Measurements from ENCODE around the gene THEM4. TPM values are rescaled to one million over a fixed set of nuclear protein-coding genes. Genes with fewer than 3 reads are reported as not detected.
"Not testable (repeated sequence)": the region's sequence is repeated elsewhere in the genome, so short reads cannot be mapped to it uniquely, and the experiment has no call there.

The THEM4 gene
- total and polyA plus RNA-seq, 7 donors: 10.1 to 20.4 (median 13.8) TPM

GRCh38 chr1:151887028-151887427 lies 22.3 kb downstream of the THEM4 start:
- no peak for DNase-seq
- peak in 3 of 4 donors; percentile 21 to 54 (median 30) for ATAC-seq
- WGBS, 3 donors: 36 to 59% (median 50%) methylated on average over 1 of the region's 1 CpG
- TF ChIP-seq CTCF (IDR thresholded peaks at IDR 0.05): no peak
- Histone ChIP-seq H3K4me3 (no peak overlapping the region), H3K36me3 (ENCODE audit: insufficient read depth in 1 of 2, low read depth in 1 of 2) (peaks cover 3 to 68% of the 10 kb centered on the region in 2 donors), H3K27me3 (ENCODE audit: insufficient read depth in 3 of 3, low read length in 2 of 3) (no peaks in the 10 kb centered on the region), H3K4me1 (no peaks in the 10 kb centered on the region), H3K9me3 (peaks cover 3% of the 10 kb centered on the region), H3K27ac (no peak overlapping the region)
- intact Hi-C loops (cut with DNase I): no loop called here

- no peak for DNase-seq
- no peaks in the 10 kb centered on the region for H3K27me3 ChIP-seq (ENCODE audit: insufficient read depth in 3 of 3, low read length in 2 of 3)
- intact Hi-C loops (cut with DNase I): no loop called here
- peaks cover 3 to 53% of the 10 kb centered on the region in 2 donors for H3K36me3 ChIP-seq (ENCODE audit: insufficient read depth in 1 of 2, low read depth in 1 of 2)
- ATAC-seq: no peak
- no peaks in the 10 kb centered on the region for H3K4me1 ChIP-seq
- no peak overlapping the region for H3K27ac ChIP-seq
- 81 to 86% (median 83%) methylated on average over 1 of the region's 1 CpG for WGBS, 3 donors
- H3K9me3 ChIP-seq: peaks cover 3% of the 10 kb centered on the region
- no peak for TF ChIP-seq CTCF (IDR thresholded peaks at IDR 0.05)
- H3K4me3 ChIP-seq: no peak overlapping the region
Measured at GRCh38 chr1:151885479-151885878, 23.8 kb downstream of the THEM4 start.

- H3K4me3 ChIP-seq; ATAC-seq; H3K4me1 ChIP-seq; DNase-seq; H3K9me3 ChIP-seq; H3K27ac ChIP-seq; intact Hi-C loops (cut with DNase I); H3K27me3 ChIP-seq (ENCODE audit: insufficient read depth in 3 of 3, low read length in 2 of 3): not testable (repeated sequence)
- WGBS, 3 donors: 98 to 100% (median 99%) methylated on average over 5 of the region's 5 CpGs
- H3K36me3 ChIP-seq (ENCODE audit: insufficient read depth in 1 of 2, low read depth in 1 of 2): peaks cover 3 to 48% of the 10 kb centered on the region in 2 donors
Measured at GRCh38 chr1:151884879-151885278, 24.4 kb downstream of the THEM4 start.

- intact Hi-C loops (cut with DNase I); ATAC-seq; H3K4me1 ChIP-seq; H3K27ac ChIP-seq; H3K9me3 ChIP-seq; H3K4me3 ChIP-seq; DNase-seq; H3K27me3 ChIP-seq (ENCODE audit: insufficient read depth in 3 of 3, low read length in 2 of 3): not testable (repeated sequence)
- peaks cover under 1 to 44% of the 10 kb centered on the region in 2 donors for H3K36me3 ChIP-seq (ENCODE audit: insufficient read depth in 1 of 2, low read depth in 1 of 2)
- WGBS, 3 donors: 98 to 100% (median 100%) methylated on average over 3 of the region's 3 CpGs
Measured at GRCh38 chr1:151884445-151884844, 24.9 kb downstream of the THEM4 start.

DNA sequence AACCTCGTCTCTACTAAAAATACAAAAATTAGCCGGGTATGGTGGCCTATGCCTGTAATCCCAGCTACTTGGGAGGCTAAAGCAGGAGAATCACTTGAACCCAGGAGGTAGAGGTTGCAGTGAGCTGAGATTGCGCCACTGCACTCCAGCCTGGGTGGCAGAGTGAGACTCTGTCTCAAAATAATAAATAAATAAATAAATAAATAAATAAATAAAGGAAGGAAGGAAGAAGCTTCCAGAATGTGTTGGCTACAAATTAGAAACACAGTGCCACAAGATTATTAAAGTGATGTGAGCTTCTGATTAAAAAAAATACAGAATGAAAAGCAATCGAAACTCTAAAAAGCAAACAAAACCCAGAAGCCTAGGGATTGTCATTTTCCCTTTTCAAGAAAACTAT lies 25.4 kb downstream of the THEM4 start:
- H3K4me3 ChIP-seq; H3K27me3 ChIP-seq (ENCODE audit: insufficient read depth in 3 of 3, low read length in 2 of 3); H3K9me3 ChIP-seq; H3K27ac ChIP-seq; ATAC-seq; DNase-seq; H3K4me1 ChIP-seq; intact Hi-C loops (cut with DNase I): not testable (repeated sequence)
- 90 to 99% (median 96%) methylated on average over 4 of the region's 4 CpGs for WGBS, 3 donors
- peaks cover 0 to 38% of the 10 kb centered on the region in 2 donors for H3K36me3 ChIP-seq (ENCODE audit: insufficient read depth in 1 of 2, low read depth in 1 of 2)

DNA sequence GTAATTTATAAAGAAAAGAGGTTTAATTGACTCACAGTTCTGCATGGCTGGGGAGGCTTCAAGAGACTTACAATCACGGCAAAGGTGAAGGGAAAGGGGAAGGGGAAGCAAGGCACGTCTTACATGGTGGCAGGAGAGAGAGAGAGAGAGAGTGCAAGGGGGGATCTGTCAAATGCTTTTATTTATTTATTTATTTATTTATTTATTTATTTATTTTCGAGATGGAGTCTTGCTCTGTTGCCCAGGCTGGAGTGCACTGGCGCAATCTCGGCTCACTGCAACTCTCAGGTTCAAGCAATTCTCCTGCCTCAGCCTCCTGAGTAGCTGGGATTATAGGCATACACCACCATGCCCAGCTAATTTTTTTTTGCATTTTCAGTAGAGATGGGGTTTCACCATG lies 26.4 kb downstream of the THEM4 start:
- H3K4me1 ChIP-seq; ATAC-seq; H3K27ac ChIP-seq; H3K9me3 ChIP-seq; DNase-seq; intact Hi-C loops (cut with DNase I); H3K27me3 ChIP-seq (ENCODE audit: insufficient read depth in 3 of 3, low read length in 2 of 3); H3K4me3 ChIP-seq: not testable (repeated sequence)
- 96 to 98% (median 97%) methylated on average over 5 of the region's 5 CpGs for WGBS, 3 donors
- H3K36me3 ChIP-seq (ENCODE audit: insufficient read depth in 1 of 2, low read depth in 1 of 2): peaks cover 0 to 28% of the 10 kb centered on the region in 2 donors

GRCh38 chr1:151882466-151882865 lies 26.8 kb downstream of the THEM4 start:
- 94 to 98% (median 96%) methylated on average over 2 of the region's 2 CpGs for WGBS, 3 donors
- H3K36me3 ChIP-seq (ENCODE audit: insufficient read depth in 1 of 2, low read depth in 1 of 2): peaks cover 0 to 24% of the 10 kb centered on the region in 2 donors
- intact Hi-C loops (cut with DNase I): no loop called here

More at GRCh38 chr1:151882466-151882865, 26.8 kb downstream of the THEM4 start:
- no peak for DNase-seq
- peaks cover 3% of the 10 kb centered on the region for H3K9me3 ChIP-seq
- no peak overlapping the region for H3K4me3 ChIP-seq
- H3K4me1 ChIP-seq: no peaks in the 10 kb centered on the region
- H3K27me3 ChIP-seq (ENCODE audit: insufficient read depth in 3 of 3, low read length in 2 of 3): no peaks in the 10 kb centered on the region
- no peak for TF ChIP-seq CTCF (IDR thresholded peaks at IDR 0.05)
- H3K27ac ChIP-seq: no peak overlapping the region
- ATAC-seq: no peak
